H9 (cell line): ENCODE results near the gene KDM3A. TPM values are rescaled to one million over a fixed set of nuclear protein-coding genes. Genes with fewer than 3 reads are reported as not detected.

Experiments
- DNase-seq: peaks from one replicate; pipeline ENCODE4 v3.0.0-alpha.2; 2017
- H2AFZ ChIP-seq: one replicate; pipeline ENCODE4 v1.6.1; 2013; ENCODE audit warnings: mild to moderate bottlenecking, low read length, control low read depth, moderate library complexity
- H2AK5ac ChIP-seq: 2 replicates; pipeline ENCODE4 v1.6.1; 2013; ENCODE audit warnings: low read length, control low read depth, mixed read lengths; ENCODE audit not compliant: insufficient read length
- H2BK120ac ChIP-seq: one replicate; pipeline ENCODE4 v1.6.1; 2013; ENCODE audit warnings: low read depth, mild to moderate bottlenecking, low read length, control low read depth, inconsistent platforms; ENCODE audit not compliant: poor library complexity, severe bottlenecking
- H2BK12ac ChIP-seq: 2 replicates; pipeline ENCODE4 v1.6.1; 2013; ENCODE audit warnings: low read length, control low read depth, mixed read lengths, low read depth; ENCODE audit not compliant: insufficient read length
- H2BK15ac ChIP-seq: 2 replicates; pipeline ENCODE4 v1.6.1; 2013; ENCODE audit warnings: low read depth, low read length, control low read depth
- H2BK20ac ChIP-seq: one replicate; pipeline ENCODE4 v1.6.1; 2013; ENCODE audit warnings: low read depth, mild to moderate bottlenecking, low read length, control low read depth, inconsistent platforms; ENCODE audit not compliant: poor library complexity, severe bottlenecking
- H2BK5ac ChIP-seq: 2 replicates; pipeline ENCODE4 v1.6.1; 2013; ENCODE audit warnings: low read length, control low read depth, mixed read lengths; ENCODE audit not compliant: insufficient read length
- H3K14ac ChIP-seq: 2 replicates; pipeline ENCODE4 v1.6.1; 2013; ENCODE audit warnings: low read length, control low read depth; ENCODE audit not compliant: insufficient read depth
- H3K18ac ChIP-seq: 2 replicates; pipeline ENCODE4 v1.6.1; 2013; ENCODE audit warnings: low read depth, mild to moderate bottlenecking, mixed read lengths, low read length, control low read depth; ENCODE audit not compliant: insufficient read length
- H3K23ac ChIP-seq: 2 replicates; pipeline ENCODE4 v1.6.1; 2013; ENCODE audit warnings: low read length, control low read depth, mixed read lengths, low read depth; ENCODE audit not compliant: insufficient read length
- H3K23me2 ChIP-seq: 2 replicates; pipeline ENCODE4 v1.6.1; 2013; ENCODE audit warnings: low read depth, mild to moderate bottlenecking, mixed read lengths, low read length, control low read depth; ENCODE audit not compliant: insufficient read length, poor library complexity, severe bottlenecking
- H3K27ac ChIP-seq: 2 replicates; pipeline ENCODE4 v1.5.1; 2013; ENCODE audit warnings: low read length, control low read depth, mixed read lengths, low read depth; ENCODE audit not compliant: insufficient read length
- H3K27me3 ChIP-seq: 2 replicates; pipeline ENCODE4 v1.6.1; 2013; ENCODE audit warnings: low read length, control low read depth, inconsistent platforms; ENCODE audit not compliant: insufficient read depth
- H3K4ac ChIP-seq: 2 replicates; pipeline ENCODE4 v1.6.1; 2013; ENCODE audit warnings: low read depth, mild to moderate bottlenecking, control low read depth, inconsistent platforms, low read length, moderate library complexity
- H3K4me1 ChIP-seq: 2 replicates; pipeline ENCODE4 v1.6.1; 2013; ENCODE audit warnings: low read length, control low read depth, inconsistent platforms; ENCODE audit not compliant: insufficient read depth
- H3K4me2 ChIP-seq: 2 replicates; pipeline ENCODE4 v1.6.1; 2013; ENCODE audit warnings: low read length, control low read depth, mixed read lengths; ENCODE audit not compliant: insufficient read length, insufficient read depth
- H3K56ac ChIP-seq: 2 replicates; pipeline ENCODE4 v1.6.1; 2013; ENCODE audit warnings: low read depth, mild to moderate bottlenecking, mixed read lengths, low read length, control low read depth; ENCODE audit not compliant: insufficient read length
- H3K79me1 ChIP-seq: 2 replicates; pipeline ENCODE4 v1.6.1; 2013; ENCODE audit warnings: low read depth, mild to moderate bottlenecking, moderate library complexity, low read length, control low read depth, inconsistent platforms; ENCODE audit not compliant: insufficient read depth, poor library complexity, severe bottlenecking
- H3K79me2 ChIP-seq: 2 replicates; pipeline ENCODE4 v1.6.1; 2013; ENCODE audit warnings: low read length, control low read depth, inconsistent platforms; ENCODE audit not compliant: insufficient read depth
- H3K9ac ChIP-seq: 2 replicates; pipeline ENCODE4 v1.6.1; 2013; ENCODE audit warnings: low read length, control low read depth, mixed read lengths; ENCODE audit not compliant: insufficient read length; ENCODE audit errors: extremely low read depth
- H3K9me3 ChIP-seq: one replicate; pipeline ENCODE4 v1.6.1; 2013; ENCODE audit warnings: low read depth, low read length, inconsistent platforms; ENCODE audit not compliant: control insufficient read depth
- H3T11ph ChIP-seq: one replicate; pipeline ENCODE4 v1.6.1; 2013; ENCODE audit warnings: mild to moderate bottlenecking, low read length, control low read depth, inconsistent platforms
- H4K20me1 ChIP-seq: one replicate; pipeline ENCODE4 v1.6.1; 2013; ENCODE audit not compliant: control insufficient read depth, insufficient read length, insufficient read depth
- H4K5ac ChIP-seq: 2 replicates; pipeline ENCODE4 v1.6.1; 2013; ENCODE audit warnings: low read depth, mild to moderate bottlenecking, mixed read lengths, low read length, control low read depth; ENCODE audit not compliant: insufficient read length
- H4K8ac ChIP-seq: replicated peaks from 2 replicates; pipeline ENCODE4 v1.6.1; 2013; ENCODE audit warnings: low read length, control low read depth, mixed read lengths, low read depth; ENCODE audit not compliant: insufficient read length
- H4K91ac ChIP-seq: 2 replicates; pipeline ENCODE4 v1.6.1; 2013; ENCODE audit warnings: low read depth, mild to moderate bottlenecking, moderate library complexity, mixed read lengths, low read length, control low read depth; ENCODE audit not compliant: insufficient read length
- H3K27ac Mint-ChIP-seq, 3 experiments: 2 replicates in 2 of 3; 3 replicates in 1 of 3; pipeline ENCODE4 v1.8.0; 2020 to 2021; ENCODE audit warnings: mixed read lengths in 3 of 3, mild to moderate bottlenecking in 1 of 3, moderate library complexity in 1 of 3
- H3K27me3 Mint-ChIP-seq: 2 replicates; pipeline ENCODE4 v1.8.0; 2021; ENCODE audit warnings: low read depth, mild to moderate bottlenecking, moderate library complexity, mixed read lengths
- H3K36me3 Mint-ChIP-seq, 3 experiments: 2 replicates in 2 of 3; 3 replicates in 1 of 3; pipeline ENCODE4 v1.8.0; 2020 to 2021; ENCODE audit warnings: low read depth in 3 of 3, mixed read lengths in 3 of 3; ENCODE audit not compliant: insufficient read depth in 1 of 3
- H3K4me1 Mint-ChIP-seq, 2 experiments: 2 replicates each; pipeline ENCODE4 v1.8.0; 2020; ENCODE audit warnings: mixed read lengths in 2 of 2
- H3K4me3 Mint-ChIP-seq, 2 experiments: 2 replicates in 1 of 2; 3 replicates in 1 of 2; pipeline ENCODE4 v1.8.0; 2020 to 2021; ENCODE audit warnings: mild to moderate bottlenecking in 2 of 2, mixed read lengths in 2 of 2, moderate library complexity in 1 of 2
- H3K9me3 Mint-ChIP-seq, 2 experiments: 2 replicates in 1 of 2; 3 replicates in 1 of 2; pipeline ENCODE4 v1.8.0; 2020; ENCODE audit warnings: mild to moderate bottlenecking in 2 of 2, mixed read lengths in 2 of 2, moderate library complexity in 1 of 2
- WGBS: extraction: QIAGEN DNeasy Blood & Tissue Kit; methylation state at CpG from one replicate; pipeline ENCODE4 v1.1.7; 2013; ENCODE audit warnings: missing lambda C conversion rate, low lambda C conversion rate, mixed read lengths; ENCODE audit not compliant: insufficient read length; ENCODE audit errors: extremely low coverage; 5-methylcytosine and 5-hydroxymethylcytosine counted together
- total RNA-seq: library from RNA; stranded (reverse); gene quantifications from 2 replicates; pipeline ENCODE4 v1.2.1, GENCODE V29; 2021
- TF ChIP-seq, protein P1 (sequence below): fragments of 200-600 bp; sonication (generic); conservative IDR thresholded peaks from 3 replicates; pipeline ENCODE4 v1.8.0; 2021; ENCODE audit warnings: antibody characterized with exemption, mild to moderate bottlenecking

The KDM3A gene
- total RNA-seq, 1 experiment from 2014 or later: 28.1 TPM

DNA sequence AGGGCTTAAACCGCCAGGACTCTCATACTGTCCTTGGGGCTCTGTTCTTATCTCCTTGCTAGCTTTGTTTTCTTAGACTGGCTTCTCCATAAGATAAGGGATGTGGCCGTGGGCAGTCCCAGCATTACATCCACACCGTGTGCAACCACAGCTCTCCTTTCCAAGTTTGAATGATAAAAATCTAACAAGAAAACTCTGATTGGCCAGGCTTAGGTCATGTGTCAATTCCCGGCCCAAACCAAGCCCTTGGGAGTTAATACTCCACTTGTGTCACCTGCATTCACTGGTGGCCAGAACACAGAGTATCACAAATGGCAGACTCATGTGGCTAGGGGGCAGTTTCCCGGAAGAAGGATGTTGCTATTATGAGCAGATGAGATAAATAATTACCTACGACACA, 43.2 kb upstream of the KDM3A start:
- no peaks in the 10 kb centered on the region for H3K79me2 ChIP-seq
- no peaks in the 10 kb centered on the region for H3K36me3 Mint-ChIP-seq
- no peak overlapping the region for H3K4me2 ChIP-seq
- H3K4me3 Mint-ChIP-seq: no peak overlapping the region
- TF ChIP-seq, protein P1, sequence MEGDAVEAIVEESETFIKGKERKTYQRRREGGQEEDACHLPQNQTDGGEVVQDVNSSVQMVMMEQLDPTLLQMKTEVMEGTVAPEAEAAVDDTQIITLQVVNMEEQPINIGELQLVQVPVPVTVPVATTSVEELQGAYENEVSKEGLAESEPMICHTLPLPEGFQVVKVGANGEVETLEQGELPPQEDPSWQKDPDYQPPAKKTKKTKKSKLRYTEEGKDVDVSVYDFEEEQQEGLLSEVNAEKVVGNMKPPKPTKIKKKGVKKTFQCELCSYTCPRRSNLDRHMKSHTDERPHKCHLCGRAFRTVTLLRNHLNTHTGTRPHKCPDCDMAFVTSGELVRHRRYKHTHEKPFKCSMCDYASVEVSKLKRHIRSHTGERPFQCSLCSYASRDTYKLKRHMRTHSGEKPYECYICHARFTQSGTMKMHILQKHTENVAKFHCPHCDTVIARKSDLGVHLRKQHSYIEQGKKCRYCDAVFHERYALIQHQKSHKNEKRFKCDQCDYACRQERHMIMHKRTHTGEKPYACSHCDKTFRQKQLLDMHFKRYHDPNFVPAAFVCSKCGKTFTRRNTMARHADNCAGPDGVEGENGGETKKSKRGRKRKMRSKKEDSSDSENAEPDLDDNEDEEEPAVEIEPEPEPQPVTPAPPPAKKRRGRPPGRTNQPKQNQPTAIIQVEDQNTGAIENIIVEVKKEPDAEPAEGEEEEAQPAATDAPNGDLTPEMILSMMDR: no peak
- no peak overlapping the region for H3K4ac ChIP-seq
- H3K4me1 Mint-ChIP-seq: peaks cover 0 to 2% of the 10 kb centered on the region in 2 experiments; a peak in 2 of 4 replicates
- no peak overlapping the region for H3K14ac ChIP-seq
- no peaks in the 10 kb centered on the region for H3K4me1 ChIP-seq
- H3K79me1 ChIP-seq: no peaks in the 10 kb centered on the region
- H3K23ac ChIP-seq: no peak overlapping the region
- H3K27me3 ChIP-seq: no peaks in the 10 kb centered on the region
- no peak overlapping the region for H3K27ac ChIP-seq
- H3K23me2 ChIP-seq: no peaks in the 10 kb centered on the region
- H2AFZ ChIP-seq: no peak overlapping the region
- no peak overlapping the region for H4K5ac ChIP-seq
- H2AK5ac ChIP-seq: no peak overlapping the region
- no peak overlapping the region for H4K8ac ChIP-seq
- no peak overlapping the region for H3K9ac ChIP-seq
- no peak overlapping the region for H2BK5ac ChIP-seq
- H2BK15ac ChIP-seq: no peak overlapping the region
- WGBS: no CpG with 5 or more reads among the region's 6 CpGs
- DNase-seq: no peak
- no peak overlapping the region for H2BK20ac ChIP-seq
- H3K9me3 ChIP-seq: no peaks in the 10 kb centered on the region
- H3K27ac Mint-ChIP-seq: no peak overlapping the region
- H3K56ac ChIP-seq: no peak overlapping the region
- H4K91ac ChIP-seq: no peak overlapping the region
- H4K20me1 ChIP-seq: no peaks in the 10 kb centered on the region
- no peak overlapping the region for H3T11ph ChIP-seq
- H2BK120ac ChIP-seq: no peak overlapping the region
- H2BK12ac ChIP-seq: no peak overlapping the region
- H3K27me3 Mint-ChIP-seq: no peaks in the 10 kb centered on the region; the same call in 1 of the 2 replicates
- no peak overlapping the region for H3K18ac ChIP-seq
- no peaks in the 10 kb centered on the region; a peak in 4 of 5 replicates for H3K9me3 Mint-ChIP-seq
